Cerebellar nuclear complex (tissue), 1 donor: ENCODE measurements around the gene SEMA6C.
A peak's percentile ranks its signal among the peaks of the same experiment; 100 is the strongest.

ENCODE experiments used
- DNase-seq, 2 experiments: peaks; one replicate each; lab custom pipeline; 2025; lab: John Stamatoyannopoulos, UW

The SEMA6C gene

GRCh38 chr1:151158326-151158725, 11.9 kb upstream of the SEMA6C start:
- no peak for DNase-seq

- no peak for DNase-seq
Measured at GRCh38 chr1:151157067-151157531, 10.7 kb upstream of the SEMA6C start.

DNA sequence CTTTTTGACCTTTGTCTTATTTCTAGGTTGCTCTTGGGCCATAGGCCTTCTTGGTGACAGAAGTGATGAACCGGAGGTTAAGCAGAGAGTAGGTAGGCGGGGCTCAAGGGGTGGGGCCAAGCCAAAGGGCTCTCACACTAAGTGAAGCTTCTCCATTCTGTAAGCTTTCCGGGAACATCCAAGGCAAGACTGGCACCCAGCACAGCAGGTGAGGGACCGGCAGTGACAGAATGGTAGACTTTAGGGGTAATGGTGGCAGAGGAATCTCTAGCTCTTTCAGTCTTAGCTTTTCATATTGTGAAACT, 10.0 kb upstream of the SEMA6C start, which contains the start of gene TNFAIP8L2:
Gene TNFAIP8L2, plus strand, starts transcription at position 135 of the 305 bp plus-strand sequence. CDS start 2,049 bp downstream, outside the sequence.
- no peak for DNase-seq

- DNase-seq = no peak
Measured at GRCh38 chr1:151147665-151148064, 1.2 kb upstream of the SEMA6C start.

DNA sequence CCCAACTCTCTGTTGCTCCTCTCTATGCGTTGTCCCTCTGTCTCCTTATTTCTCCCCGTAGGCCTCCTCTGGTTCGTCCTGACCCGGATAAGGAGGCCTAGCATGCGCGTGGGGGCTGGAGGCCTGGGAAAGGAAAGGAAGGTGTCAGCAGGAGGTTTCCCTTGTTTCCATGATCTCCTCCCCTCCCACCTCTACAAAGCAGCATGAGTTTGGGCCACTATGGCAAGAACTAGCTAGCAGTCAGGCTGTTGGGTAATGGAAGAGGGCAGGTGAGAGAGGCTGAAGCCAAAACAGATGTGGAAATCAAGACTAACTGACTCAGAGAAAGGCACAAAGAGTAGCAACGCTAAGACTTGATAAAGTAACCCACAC, 687 bp upstream of the SEMA6C start:
- DNase-seq = no peak

DNA sequence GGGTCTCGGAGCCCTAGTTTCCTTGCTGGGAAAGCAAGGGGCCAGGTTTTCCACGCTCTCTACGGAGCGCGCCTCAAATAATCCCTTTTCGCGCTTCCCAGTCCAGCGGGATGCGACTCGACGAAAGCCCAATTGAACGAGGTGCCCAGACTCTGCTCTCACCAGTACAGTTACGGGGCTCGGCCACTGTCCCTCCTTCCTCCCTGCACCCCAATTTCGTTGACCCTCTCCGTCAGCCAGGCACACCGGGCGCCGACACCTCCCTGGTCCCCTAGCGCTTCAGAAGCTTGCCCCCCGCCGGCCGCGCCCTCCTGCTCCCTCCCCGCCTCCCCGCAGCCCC, 389 bp downstream of the SEMA6C start:
- DNase-seq = no peak

DNA sequence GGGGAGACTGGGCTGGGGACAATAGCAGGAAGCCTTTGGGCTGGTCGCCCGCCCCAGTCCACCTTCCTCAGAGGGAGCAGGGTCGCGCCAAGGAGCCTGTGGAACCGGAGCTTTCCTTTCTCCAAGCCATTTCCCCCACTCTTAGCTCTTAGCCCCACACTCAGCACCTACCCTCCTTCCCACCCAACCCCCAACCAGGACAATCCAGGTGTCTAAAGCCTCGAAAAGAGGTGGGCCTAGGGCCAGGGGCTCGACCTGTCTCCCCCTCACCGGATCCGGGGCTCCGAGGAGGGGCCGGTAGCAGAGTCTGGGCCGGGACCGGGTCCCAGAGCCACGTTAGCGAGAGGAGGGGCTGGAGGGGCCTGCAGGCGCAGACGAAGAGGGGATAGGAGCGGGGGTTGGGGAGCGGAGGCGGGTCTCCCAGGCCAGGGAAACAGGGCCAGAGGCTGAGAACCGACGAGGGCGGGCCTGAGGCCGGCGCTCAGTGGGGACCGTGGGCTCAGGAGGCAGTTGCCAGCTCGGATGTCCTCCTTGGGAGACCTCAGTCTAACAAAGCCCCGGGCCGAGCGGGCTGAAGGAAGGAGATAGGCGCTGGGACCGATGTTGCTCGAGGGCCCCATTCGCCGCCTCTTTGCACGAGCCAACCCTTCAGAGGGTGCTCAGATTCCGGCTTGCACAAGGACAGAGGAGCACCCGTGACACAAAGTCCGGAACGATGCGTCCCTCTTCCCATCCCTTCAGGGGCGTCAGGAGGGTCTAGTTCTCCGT, 943 bp downstream of the SEMA6C start:
- no peak for DNase-seq

DNA sequence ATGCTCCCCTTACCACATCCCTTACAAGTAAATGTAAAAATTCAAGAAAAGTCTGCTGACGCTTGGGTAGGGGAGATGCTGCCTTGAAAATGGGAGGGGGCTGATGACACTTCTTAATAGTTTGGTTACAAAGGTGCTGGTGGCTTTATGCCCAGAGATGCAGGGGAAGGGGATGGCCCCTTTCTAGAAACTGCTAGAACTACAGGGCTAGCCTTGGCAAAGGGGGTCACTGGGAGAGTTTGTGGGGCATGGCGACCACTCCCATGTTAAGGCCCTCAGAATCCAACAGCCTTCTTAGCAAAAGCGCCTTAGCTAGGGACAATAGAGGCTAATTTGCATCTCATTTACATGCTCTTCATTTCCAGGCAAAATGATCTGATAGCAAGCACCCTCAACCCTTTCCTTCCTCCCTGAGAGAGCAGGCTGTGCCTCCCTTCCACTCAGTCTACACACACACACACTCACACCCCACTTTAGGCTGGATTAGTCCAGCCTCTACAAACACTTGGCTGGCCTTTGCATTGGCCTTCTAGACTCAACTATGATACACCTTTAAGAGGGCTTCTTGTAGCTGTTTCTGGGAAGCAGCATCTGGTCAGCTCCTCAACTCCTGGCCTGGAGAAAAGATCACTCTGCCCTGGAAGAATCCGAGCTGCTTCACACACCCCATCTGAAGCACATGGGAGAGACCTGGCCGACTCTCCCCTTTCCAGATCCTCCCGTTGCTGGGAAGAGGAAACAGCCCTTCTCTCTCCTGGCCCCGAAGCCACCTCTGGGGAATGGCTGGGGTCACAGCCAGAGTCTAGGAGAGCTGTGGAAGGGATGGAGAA, 1.7 kb downstream of the SEMA6C start:
- DNase-seq = no peak

- no peak for DNase-seq
Measured at GRCh38 chr1:151143986-151144385, 2.4 kb downstream of the SEMA6C start.

DNA sequence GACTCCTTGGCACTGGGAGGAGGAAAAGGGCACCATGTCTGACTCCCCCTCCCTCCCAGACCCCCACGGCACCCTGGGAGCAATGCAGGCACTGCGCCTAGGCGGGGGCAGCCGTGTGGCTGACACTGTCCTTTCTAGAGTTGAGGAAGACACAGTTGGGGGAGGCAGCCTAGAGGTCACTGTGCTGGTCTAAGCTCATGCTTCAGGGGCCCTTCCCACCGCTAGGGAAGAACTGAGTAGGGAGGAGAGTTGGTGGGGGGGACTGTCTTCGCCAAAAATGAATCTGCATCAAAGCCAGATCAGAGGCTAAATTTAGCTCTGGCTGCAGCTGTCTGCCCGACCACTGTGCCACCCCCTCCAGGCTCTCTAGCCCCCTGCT, 3.4 kb downstream of the SEMA6C start:
- DNase-seq = no peak

GRCh38 chr1:151142411-151143056, 3.9 kb downstream of the SEMA6C start:
- DNase-seq = no peak

- no peak for DNase-seq
Measured at GRCh38 chr1:151137789-151138188, 8.6 kb downstream of the SEMA6C start.

GRCh38 chr1:151135433-151136385, 10.7 kb downstream of the SEMA6C start:
- no peak for DNase-seq

DNA sequence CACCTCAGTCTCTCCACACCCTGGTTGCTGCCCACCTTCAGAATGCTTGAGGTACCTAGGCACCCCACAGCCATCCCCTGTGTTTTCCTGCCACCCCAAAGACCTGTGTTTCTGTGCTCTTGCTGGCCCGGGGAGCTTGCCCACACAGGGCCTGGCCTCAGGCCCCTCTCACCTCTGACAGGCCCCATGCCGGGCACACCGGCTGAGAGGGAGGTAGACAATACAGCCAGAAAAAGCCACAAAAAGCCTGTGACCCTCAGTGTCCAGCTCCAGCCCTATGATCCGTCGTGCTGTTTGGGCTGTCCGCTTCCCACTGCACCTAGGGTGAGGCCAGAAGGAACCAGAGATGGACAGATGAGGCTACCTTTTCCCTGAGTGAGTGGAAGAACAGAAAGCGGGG, 11.4 kb downstream of the SEMA6C start:
- DNase-seq = no peak

- DNase-seq = no peak
Measured at GRCh38 chr1:151134396-151134795, 12.0 kb downstream of the SEMA6C start.

DNA sequence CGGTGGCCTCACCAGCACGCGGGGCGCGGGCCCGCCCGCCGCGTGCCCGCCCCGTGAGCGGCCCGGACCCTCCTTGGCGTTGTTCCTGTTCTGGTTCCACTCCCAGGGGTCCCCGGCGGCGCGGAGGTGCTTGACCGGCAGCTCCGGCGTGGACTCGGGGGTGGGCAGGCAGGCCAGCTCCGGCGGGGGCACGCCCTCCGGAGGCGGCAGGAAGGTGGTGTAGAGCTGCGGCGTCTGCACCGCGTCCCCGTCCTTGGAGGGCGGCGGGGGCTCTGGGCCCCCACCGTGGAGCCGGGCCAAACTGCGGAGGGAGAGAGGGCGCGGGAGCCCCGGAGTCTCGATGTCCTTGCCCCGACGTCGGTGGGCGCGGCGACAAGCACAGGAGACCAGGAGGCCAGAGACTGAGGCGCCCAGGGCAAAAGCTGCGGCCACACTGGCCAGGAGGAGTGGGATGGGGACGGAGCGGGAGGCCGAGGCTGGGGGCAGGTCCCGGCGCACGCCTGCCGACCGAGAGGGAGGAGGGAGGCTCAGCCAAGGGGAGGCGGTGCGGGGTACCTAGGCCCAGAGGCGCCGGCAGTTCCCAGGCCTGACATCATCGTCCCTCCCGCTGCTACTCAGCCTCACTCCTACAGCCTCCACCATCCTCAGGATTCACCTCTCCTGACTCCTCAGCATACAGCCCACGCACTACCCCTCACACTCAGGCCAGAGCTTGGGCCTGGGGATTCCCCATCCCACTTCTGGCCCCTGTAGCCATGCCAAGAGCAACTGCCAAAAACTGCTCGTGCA, 13.2 kb downstream of the SEMA6C start:
- DNase-seq = no peak

- DNase-seq = no peak
Measured at GRCh38 chr1:151132335-151133017, 14.0 kb downstream of the SEMA6C start.

GRCh38 chr1:151131701-151132334, 14.6 kb downstream of the SEMA6C start:
- no peak for DNase-seq

DNA sequence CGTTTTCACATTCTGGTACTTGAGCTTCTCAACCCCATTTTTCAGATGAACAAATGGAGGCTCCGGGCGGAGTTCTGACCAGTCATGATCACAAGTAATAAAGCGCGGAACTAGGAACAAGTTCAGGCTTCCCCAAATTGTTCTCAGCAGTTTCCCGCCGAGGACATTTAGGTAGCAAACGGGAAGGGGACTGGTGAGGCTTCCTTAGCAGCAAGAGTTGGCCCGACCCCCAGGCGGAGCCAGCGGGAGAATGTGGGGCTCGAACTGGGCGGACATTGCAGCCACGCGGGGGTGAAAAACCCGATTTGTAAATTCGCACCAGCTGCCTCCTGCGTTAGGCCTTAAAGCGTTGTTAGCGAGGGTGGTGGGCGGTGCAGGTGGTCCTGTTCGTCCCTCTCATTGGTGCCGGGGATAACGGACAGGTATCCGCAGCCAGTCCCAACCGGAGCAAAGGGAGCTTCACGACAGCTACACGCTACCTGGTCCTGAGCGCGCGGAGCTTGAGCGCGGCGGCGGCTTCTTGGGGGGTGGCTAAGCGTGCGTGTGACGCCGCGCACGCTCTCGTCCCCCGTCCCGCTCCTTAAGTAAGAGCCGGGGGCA, 15.3 kb downstream of the SEMA6C start:
- peak; percentile 73 to 95 for DNase-seq
